OCI-LY7 (cell line): Measurements from ENCODE around the gene SRGAP3. TPM values are rescaled to one million over a fixed set of nuclear protein-coding genes. Genes with fewer than 3 reads are reported as not detected.

ENCODE experiments used
- BruUV-seq: library from RNA; stranded (reverse); fragments of 400-500 nt; replicated peaks from 2 replicates; lab custom pipeline; 2021; lab: Mats Ljungman, UMichigan
- CTCF ChIA-PET: fragments of 300-600 bp; sonication (Branson Sonifier 250); formaldehyde crosslinking; loops from one replicate; lab custom pipeline; 2022; ENCODE audit warnings: antibody characterized with exemption; ENCODE audit not compliant: unreplicated experiment; lab: Charles Lee
- POLR2A ChIA-PET: fragments of 300-600 bp; sonication (Branson Sonifier 250); formaldehyde crosslinking; loops from one replicate; lab custom pipeline; 2022; ENCODE audit warnings: antibody characterized with exemption; lab: Charles Lee
- DNase-seq: peaks from one replicate; pipeline ENCODE4 v3.0.0-alpha.2; 2015; ENCODE audit warnings: low spot score
- H2AFZ ChIP-seq: fragments of 200-600 bp; sonication (generic), shearing (Covaris generic); 2 replicates; pipeline ENCODE4 v1.6.1; 2014; ENCODE audit warnings: mild to moderate bottlenecking, antibody characterized with exemption, low read length, moderate library complexity
- H3K27ac ChIP-seq: fragments of 200-600 bp; sonication (generic); 2 replicates; pipeline ENCODE4 v1.5.1; 2014; ENCODE audit warnings: mixed run types, low read depth, mild to moderate bottlenecking, moderate library complexity, low read length, inconsistent platforms; ENCODE audit not compliant: poor library complexity, severe bottlenecking
- H3K36me3 ChIP-seq: fragments of 200-600 bp; sonication (generic); 2 replicates; pipeline ENCODE4 v1.6.1; 2014; ENCODE audit warnings: mild to moderate bottlenecking, antibody characterized with exemption, low read length, moderate library complexity, mixed read lengths; ENCODE audit not compliant: insufficient read depth
- H3K4me1 ChIP-seq: fragments of 200-600 bp; sonication (generic); 2 replicates; pipeline ENCODE4 v1.5.1; 2014; ENCODE audit warnings: mild to moderate bottlenecking, low read length; ENCODE audit not compliant: insufficient read depth, poor library complexity, severe bottlenecking
- H3K4me2 ChIP-seq: fragments of 200-600 bp; sonication (generic); 2 replicates; pipeline ENCODE4 v1.6.1; 2014; ENCODE audit warnings: mild to moderate bottlenecking, low read length
- H3K4me3 ChIP-seq: fragments of 200-600 bp; sonication (generic); 2 replicates; pipeline ENCODE4 v1.5.1; 2014; ENCODE audit warnings: mild to moderate bottlenecking, low read depth, low read length; ENCODE audit not compliant: poor library complexity, severe bottlenecking
- H3K79me2 ChIP-seq: fragments of 200-600 bp; sonication (generic); 2 replicates; pipeline ENCODE4 v1.6.1; 2016; ENCODE audit warnings: low read depth, mild to moderate bottlenecking, low read length, moderate library complexity, mixed read lengths; ENCODE audit not compliant: insufficient read depth
- H3K9me2 ChIP-seq: fragments of 200-600 bp; sonication (generic); 2 replicates; pipeline ENCODE4 v1.6.1; 2016; ENCODE audit warnings: mild to moderate bottlenecking, low read length, mixed read lengths; ENCODE audit not compliant: insufficient read depth
- H3K9me3 ChIP-seq: fragments of 200-600 bp; sonication (generic); 2 replicates; pipeline ENCODE4 v1.6.1; 2014; ENCODE audit warnings: mild to moderate bottlenecking, mixed run types, low read length, mixed read lengths
- H4K20me1 ChIP-seq: fragments of 200-600 bp; sonication (generic); 2 replicates; pipeline ENCODE4 v1.6.1; 2014; ENCODE audit warnings: mild to moderate bottlenecking, antibody characterized with exemption, low read length, moderate library complexity, mixed read lengths; ENCODE audit not compliant: insufficient read depth
- EZH2phosphoT487 ChIP-seq: fragments of 200-600 bp; sonication (generic); IDR thresholded peaks from 2 replicates; pipeline ENCODE4 v1.6.1; 2018; ENCODE audit warnings: low read depth, borderline replicate concordance, mild to moderate bottlenecking, mixed run types, antibody characterized with exemption, low read length, moderate library complexity, mixed read lengths
- intact Hi-C: fragments of 100-400 bp; cut with micrococcal nuclease; formaldehyde crosslinking; loops from one replicate; pipeline ENCODE4 v1.10.0; 2022; ENCODE audit not compliant: unreplicated experiment
- total RNA-seq, 2 experiments: library from RNA; depleted of rRNA in 1 of 2; stranded (reverse); fragments of >200 nt in 1 of 2; shearing (Covaris generic) in 1 of 2; gene quantifications; 2 replicates each; pipeline ENCODE4 v1.2.3, GENCODE V29; 2014 to 2022
- TF ChIP-seq, protein P1 (sequence below): fragments of 200-600 bp; sonication (generic); conservative IDR thresholded peaks from 2 replicates; pipeline ENCODE4 v1.5.1; 2014; ENCODE audit warnings: mild to moderate bottlenecking, antibody characterized with exemption, low read length, moderate library complexity, mixed read lengths

The SRGAP3 gene
- total RNA-seq, 2 experiments from 2014 or later, result 1.5 to 1.7 TPM

- Histone ChIP-seq H3K4me3 (no peak overlapping the region), H3K9me2 (no peaks in the 10 kb centered on the region), H3K36me3 (no peaks in the 10 kb centered on the region), H3K9me3 (no peaks in the 10 kb centered on the region), H4K20me1 (no peaks in the 10 kb centered on the region), H3K79me2 (no peaks in the 10 kb centered on the region), H3K27ac (no peak overlapping the region), H3K4me2 (no peak overlapping the region), H2AFZ (no peak overlapping the region), H3K4me1 (no peaks in the 10 kb centered on the region)
- intact Hi-C loops, result no loop called here
- CTCF ChIA-PET, result interaction anchor here (0.6 kb wide), 1 partner anchor 202 kb away, joined by 3 read pairs; no protein-coding TSS in a partner anchor
- DNase-seq, result no peak
- no peak for TF ChIP-seq EZH2phosphoT487
- TF ChIP-seq, protein P1, sequence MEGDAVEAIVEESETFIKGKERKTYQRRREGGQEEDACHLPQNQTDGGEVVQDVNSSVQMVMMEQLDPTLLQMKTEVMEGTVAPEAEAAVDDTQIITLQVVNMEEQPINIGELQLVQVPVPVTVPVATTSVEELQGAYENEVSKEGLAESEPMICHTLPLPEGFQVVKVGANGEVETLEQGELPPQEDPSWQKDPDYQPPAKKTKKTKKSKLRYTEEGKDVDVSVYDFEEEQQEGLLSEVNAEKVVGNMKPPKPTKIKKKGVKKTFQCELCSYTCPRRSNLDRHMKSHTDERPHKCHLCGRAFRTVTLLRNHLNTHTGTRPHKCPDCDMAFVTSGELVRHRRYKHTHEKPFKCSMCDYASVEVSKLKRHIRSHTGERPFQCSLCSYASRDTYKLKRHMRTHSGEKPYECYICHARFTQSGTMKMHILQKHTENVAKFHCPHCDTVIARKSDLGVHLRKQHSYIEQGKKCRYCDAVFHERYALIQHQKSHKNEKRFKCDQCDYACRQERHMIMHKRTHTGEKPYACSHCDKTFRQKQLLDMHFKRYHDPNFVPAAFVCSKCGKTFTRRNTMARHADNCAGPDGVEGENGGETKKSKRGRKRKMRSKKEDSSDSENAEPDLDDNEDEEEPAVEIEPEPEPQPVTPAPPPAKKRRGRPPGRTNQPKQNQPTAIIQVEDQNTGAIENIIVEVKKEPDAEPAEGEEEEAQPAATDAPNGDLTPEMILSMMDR, result no peak
- BruUV-seq, result no TSS peak
- POLR2A ChIA-PET, result interaction anchor here (0.6 to 2.1 kb wide), 2 partner anchors 10 to 608 kb away, joined by 3 to 7 read pairs; no protein-coding TSS in a partner anchor
These were observed 262.7 kb downstream of the SRGAP3 start for GRCh38 chr3:8986741-8987140.

- DNase-seq, result no peak
- Histone ChIP-seq H3K27ac (no peak overlapping the region), H3K9me2 (no peaks in the 10 kb centered on the region), H3K4me2 (no peak overlapping the region), H3K9me3 (no peaks in the 10 kb centered on the region), H2AFZ (no peak overlapping the region), H4K20me1 (no peaks in the 10 kb centered on the region), H3K36me3 (no peaks in the 10 kb centered on the region), H3K4me1 (no peaks in the 10 kb centered on the region), H3K4me3 (no peak overlapping the region), H3K79me2 (no peaks in the 10 kb centered on the region)
- intact Hi-C loops, result no loop called here
- BruUV-seq, result no TSS peak
- ChIA-PET POLR2A (no interaction called here), CTCF (no interaction called here)
- TF ChIP-seq EZH2phosphoT487, result no peak
- TF ChIP-seq, protein P1, result no peak
These were observed 263.6 kb downstream of the SRGAP3 start for GRCh38 chr3:8985876-8986275.

GRCh38 chr3:8985411-8985831, 264.0 kb downstream of the SRGAP3 start:
- Histone ChIP-seq H3K4me3 (no peak overlapping the region), H3K4me1 (no peaks in the 10 kb centered on the region), H3K9me2 (no peaks in the 10 kb centered on the region), H3K4me2 (no peak overlapping the region), H3K27ac (no peak overlapping the region), H3K36me3 (no peaks in the 10 kb centered on the region), H3K9me3 (no peaks in the 10 kb centered on the region), H4K20me1 (no peaks in the 10 kb centered on the region), H3K79me2 (no peaks in the 10 kb centered on the region), H2AFZ (no peak overlapping the region)
- no TSS peak for BruUV-seq
- CTCF ChIA-PET, result no interaction called here
- POLR2A ChIA-PET, result no interaction called here
- intact Hi-C loops, result no loop called here
- no peak for DNase-seq
- TF ChIP-seq, protein P1, result no peak
- no peak for TF ChIP-seq EZH2phosphoT487
